HCT116 (cell line): ENCODE results near the gene RBM38.

Experiments used
- CTCF ChIP-seq, 3 experiments: fragments of 200-600 bp in 1 of 3; sonication (generic) in 1 of 3; IDR thresholded peaks in 2 of 3; conservative IDR thresholded peaks in 1 of 3; 2 replicates each; pipeline ENCODE4 v1.5.1; 2012 to 2017; ENCODE audit warnings: low read depth in 2 of 3, low read length in 2 of 3, antibody characterized with exemption in 1 of 3, borderline replicate concordance in 1 of 3, control low read depth in 1 of 3, mild to moderate bottlenecking in 1 of 3, mixed read lengths in 1 of 3, mixed run types in 1 of 3, moderate library complexity in 1 of 3; ENCODE audit not compliant: insufficient read depth in 1 of 3
- POLR2A ChIP-seq: IDR thresholded peaks from 2 replicates; pipeline ENCODE4 v1.7.0; 2011; ENCODE audit warnings: borderline replicate concordance; ENCODE audit not compliant: insufficient read depth, insufficient read length; ENCODE audit errors: extremely low read depth
- POLR2AphosphoS5 ChIP-seq: IDR thresholded peaks from 2 replicates; pipeline ENCODE4 v1.6.1; 2011; ENCODE audit warnings: mild to moderate bottlenecking, low read depth, low read length, moderate library complexity
- REST ChIP-seq: IDR thresholded peaks from 2 replicates; pipeline ENCODE4 v1.6.1; 2012; ENCODE audit warnings: low read depth
- SP1 ChIP-seq: IDR thresholded peaks from 2 replicates; pipeline ENCODE4 v1.6.1; 2012; ENCODE audit warnings: low read depth
- TCF7L2 ChIP-seq: IDR thresholded peaks from 2 replicates; pipeline ENCODE4 v1.7.0; 2011; ENCODE audit warnings: borderline replicate concordance, inconsistent platforms; ENCODE audit not compliant: insufficient read depth, insufficient read length; ENCODE audit errors: extremely low read depth
- YY1 ChIP-seq: IDR thresholded peaks from 2 replicates; pipeline ENCODE4 v1.6.1; 2011; ENCODE audit warnings: low read length, low read depth, moderate library complexity, mild to moderate bottlenecking; ENCODE audit not compliant: insufficient replicate concordance; ENCODE audit errors: extremely low read depth

GRCh38 chr20:57416296-57417022, 25.3 kb downstream of the RBM38 start:
- TF ChIP-seq POLR2AphosphoS5 (no peak), YY1 (no peak), POLR2A (no peak), TCF7L2 (no peak), CTCF (IDR thresholded peaks at IDR 0.05 in 2 of 3, conservative IDR thresholded peaks at IDR 0.05 in 1 of 3; ENCODE audit: borderline replicate concordance in 1 of 3, insufficient read depth in 1 of 3, low read depth in 2 of 3, low read length in 2 of 3) (no peak), SP1 (no peak), REST (no peak)
